Skeletal muscle cell (primary cell): ENCODE data around the gene COL6A3.
A peak's percentile ranks its signal among the peaks of the same experiment; 100 is the strongest.
"Not testable (repeated sequence)": the region's sequence is repeated elsewhere in the genome, so short reads cannot be mapped to it uniquely, and the experiment has no call there.

ENCODE experiments used
- DNase-seq: peaks from one replicate; pipeline ENCODE4 v3.0.0-alpha.2; 2010; ENCODE audit warnings: low read depth
- H3K4me3 ChIP-seq: 2 replicates; pipeline ENCODE4 v1.5.1; 2011; ENCODE audit warnings: low read depth, mild to moderate bottlenecking, control low read depth, low read length, moderate library complexity

Gene COL6A3

GRCh38 chr2:237424544-237424943, 10.6 kb upstream of the COL6A3 start:
- H3K4me3 ChIP-seq, result no peak overlapping the region
- DNase-seq, result no peak

- no peak for DNase-seq
- no peak overlapping the region for H3K4me3 ChIP-seq
These were observed 9.9 kb upstream of the COL6A3 start for GRCh38 chr2:237423891-237424290.

- H3K4me3 ChIP-seq, result no peak overlapping the region
- DNase-seq, result no peak
These were observed 8.3 kb upstream of the COL6A3 start for GRCh38 chr2:237422309-237422708.

GRCh38 chr2:237421542-237422116, 7.7 kb upstream of the COL6A3 start:
- peak; percentile 69 for DNase-seq
- peak overlapping the region; percentile 16 for H3K4me3 ChIP-seq

GRCh38 chr2:237418300-237418699, 4.3 kb upstream of the COL6A3 start:
- no peak for DNase-seq
- no peak overlapping the region for H3K4me3 ChIP-seq

- DNase-seq, result no peak
- peak overlapping the region; percentile 65 for H3K4me3 ChIP-seq
These were observed 782 bp downstream of the COL6A3 start for GRCh38 chr2:237412988-237413776.

GRCh38 chr2:237412646-237412987, 1.3 kb downstream of the COL6A3 start:
- no peak for DNase-seq
- peak overlapping the region; percentile 65 for H3K4me3 ChIP-seq

- H3K4me3 ChIP-seq, result peak overlapping the region; percentile 65
These were observed 2.1 kb downstream of the COL6A3 start for GRCh38 chr2:237411683-237412423.

GRCh38 chr2:237411092-237411601, 2.8 kb downstream of the COL6A3 start:
- peak overlapping the region; percentile 65 for H3K4me3 ChIP-seq
- no peak for DNase-seq

More at GRCh38 chr2:237411683-237412423, 2.1 kb downstream of the COL6A3 start:
- DNase-seq, result no peak

- DNase-seq, result not testable (repeated sequence)
- H3K4me3 ChIP-seq, result peak overlapping the region; percentile 65
These were observed 4.7 kb downstream of the COL6A3 start for GRCh38 chr2:237409263-237409662.

GRCh38 chr2:237408335-237409000, 5.5 kb downstream of the COL6A3 start:
- DNase-seq, result no peak
- peak overlapping the region; percentile 65 for H3K4me3 ChIP-seq

- DNase-seq, result no peak
- H3K4me3 ChIP-seq, result peak overlapping the region; percentile 65
These were observed 6.3 kb downstream of the COL6A3 start for GRCh38 chr2:237407700-237408099.

- peak overlapping the region; percentile 65 for H3K4me3 ChIP-seq
These were observed 7.5 kb downstream of the COL6A3 start for GRCh38 chr2:237406371-237406895.

GRCh38 chr2:237405605-237406004, 8.4 kb downstream of the COL6A3 start:
- peak overlapping the region; percentile 65 for H3K4me3 ChIP-seq
- no peak for DNase-seq

More at GRCh38 chr2:237406371-237406895, 7.5 kb downstream of the COL6A3 start:
- DNase-seq, result no peak

GRCh38 chr2:237405006-237405559, 8.9 kb downstream of the COL6A3 start:
- no peak for DNase-seq
- peak overlapping the region; percentile 65 for H3K4me3 ChIP-seq

GRCh38 chr2:237404413-237404812, 9.6 kb downstream of the COL6A3 start:
- DNase-seq, result no peak

GRCh38 chr2:237403024-237403882, 10.7 kb downstream of the COL6A3 start:
- peak; percentile 66 for DNase-seq
- peak overlapping the region; percentile 26 for H3K4me3 ChIP-seq

More at GRCh38 chr2:237404413-237404812, 9.6 kb downstream of the COL6A3 start:
- H3K4me3 ChIP-seq, result peak overlapping the region; percentile 65

GRCh38 chr2:237400199-237400598, 13.8 kb downstream of the COL6A3 start:
- H3K4me3 ChIP-seq, result peak overlapping the region; percentile 3
- DNase-seq, result no peak
